Measurements from ENCODE around the gene UGGT2. TPM values are rescaled to one million over a fixed set of nuclear protein-coding genes. Genes with fewer than 3 reads are reported as not detected.
A peak's percentile ranks its signal among the peaks of the same experiment; 100 is the strongest.
"Not testable (repeated sequence)": the region's sequence is repeated elsewhere in the genome, so short reads cannot be mapped to it uniquely, and the experiment has no call there.

The UGGT2 gene
- total RNA-seq, 3 donors from 2014 or later (not counting 1 experiment from before 2014, with no cell fraction given), result 0.63 to 1.4 (median 1.3) TPM

- Histone ChIP-seq H3K4me3 (ENCODE audit: low read length) (no peak overlapping the region), H3K36me3 (ENCODE audit: control insufficient read depth, insufficient read depth, low read length) (peaks cover 56% of the 10 kb centered on the region), H3K27me3 (ENCODE audit: control insufficient read depth, insufficient read depth, low read length) (no peaks in the 10 kb centered on the region), H3K9me3 (ENCODE audit: control insufficient read depth, insufficient read depth, low read length) (no peaks in the 10 kb centered on the region), H3K27ac (ENCODE audit: low read length) (no peak overlapping the region), H3K4me1 (ENCODE audit: control insufficient read depth, insufficient read depth, low read length) (no peaks in the 10 kb centered on the region)
- WGBS (ENCODE audit: insufficient coverage), result 68% methylated on average over 6 of the region's 7 CpGs
- DNase-seq, result no peak
- TF ChIP-seq CTCF (IDR thresholded peaks at IDR 0.05), result no peak
- peak overlapping the region; percentile 50 to 69 for H3K27ac Mint-ChIP-seq
- H3K4me3 Mint-ChIP-seq, result peak overlapping the region; percentile 21
- peaks cover 15 to 19% of the 10 kb centered on the region in 2 donors for H3K4me1 Mint-ChIP-seq
- ATAC-seq, result peak; percentile 64 to 88 (median 76)
- no peaks in the 10 kb centered on the region for H3K27me3 Mint-ChIP-seq (ENCODE audit: low read depth in 2 of 2)
- no peaks in the 10 kb centered on the region for H3K9me3 Mint-ChIP-seq
- peaks cover 20% of the 10 kb centered on the region for H3K36me3 Mint-ChIP-seq
- intact Hi-C loops (cut with micrococcal nuclease), result loop anchor here (10.0 kb wide), 1 partner anchor 116 kb away; the partner anchor contains the start of gene DNAJC3
These were observed 262.0 kb downstream of the UGGT2 start for GRCh38 chr13:95791084-95791722.

DNA sequence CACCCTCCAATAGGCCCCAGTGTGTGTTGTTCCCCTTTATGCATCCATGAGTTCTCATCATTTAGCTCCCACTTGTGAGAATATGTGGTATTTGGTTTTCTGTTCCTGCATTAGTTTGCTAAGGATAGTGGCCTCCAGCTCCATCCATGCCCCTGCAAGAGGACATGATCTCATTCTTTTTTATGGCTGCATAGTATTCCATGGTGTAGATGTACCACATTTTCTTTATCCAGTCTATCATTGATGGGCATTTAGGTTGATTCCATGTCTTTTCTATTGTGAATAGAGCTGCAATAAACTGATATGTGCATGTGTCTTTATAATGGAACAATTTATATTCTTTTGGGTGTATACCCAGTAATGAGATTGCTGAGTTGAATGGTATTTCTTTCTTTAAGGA, 263.9 kb downstream of the UGGT2 start:
- intact Hi-C loops (cut with micrococcal nuclease); H3K4me3 Mint-ChIP-seq; ATAC-seq; H3K27ac ChIP-seq (ENCODE audit: low read length); H3K9me3 ChIP-seq (ENCODE audit: control insufficient read depth, insufficient read depth, low read length); H3K27ac Mint-ChIP-seq; DNase-seq; H3K9me3 Mint-ChIP-seq; H3K27me3 Mint-ChIP-seq (ENCODE audit: low read depth in 2 of 2); H3K27me3 ChIP-seq (ENCODE audit: control insufficient read depth, insufficient read depth, low read length); H3K4me1 ChIP-seq (ENCODE audit: control insufficient read depth, insufficient read depth, low read length); H3K4me3 ChIP-seq (ENCODE audit: low read length): not testable (repeated sequence)
- H3K4me1 Mint-ChIP-seq, result peaks cover 15 to 19% of the 10 kb centered on the region in 2 donors
- H3K36me3 Mint-ChIP-seq, result peaks cover 20% of the 10 kb centered on the region
- H3K36me3 ChIP-seq (ENCODE audit: control insufficient read depth, insufficient read depth, low read length), result peaks cover 58% of the 10 kb centered on the region

GRCh38 chr13:95788100-95788463, 265.1 kb downstream of the UGGT2 start:
- intact Hi-C loops (cut with micrococcal nuclease), result no loop called here
- Mint-ChIP-seq H3K4me3 (no peak overlapping the region), H3K36me3 (peaks cover 20% of the 10 kb centered on the region), H3K4me1 (peaks cover 15 to 20% of the 10 kb centered on the region in 2 donors), H3K27me3 (ENCODE audit: low read depth in 2 of 2) (no peaks in the 10 kb centered on the region), H3K9me3 (no peaks in the 10 kb centered on the region), H3K27ac (no peak overlapping the region)
- Histone ChIP-seq H3K4me3 (ENCODE audit: low read length) (no peak overlapping the region), H3K4me1 (ENCODE audit: control insufficient read depth, insufficient read depth, low read length) (no peaks in the 10 kb centered on the region), H3K27me3 (ENCODE audit: control insufficient read depth, insufficient read depth, low read length) (no peaks in the 10 kb centered on the region), H3K36me3 (ENCODE audit: control insufficient read depth, insufficient read depth, low read length) (peaks cover 50% of the 10 kb centered on the region), H3K9me3 (ENCODE audit: control insufficient read depth, insufficient read depth, low read length) (no peaks in the 10 kb centered on the region), H3K27ac (ENCODE audit: low read length) (no peak overlapping the region)
- no peak for TF ChIP-seq CTCF (IDR thresholded peaks at IDR 0.05)
- ATAC-seq (no peak), DNase-seq (no peak)
- WGBS (ENCODE audit: insufficient coverage), result 100% methylated on average over 1 of the region's 2 CpGs

GRCh38 chr13:95787356-95788099, 265.7 kb downstream of the UGGT2 start:
- no peaks in the 10 kb centered on the region for H3K9me3 ChIP-seq (ENCODE audit: control insufficient read depth, insufficient read depth, low read length)
- no peak overlapping the region for H3K27ac Mint-ChIP-seq

More at GRCh38 chr13:95787356-95788099, 265.7 kb downstream of the UGGT2 start:
- DNase-seq (no peak), ATAC-seq (no peak)
- H3K4me3 Mint-ChIP-seq, result no peak overlapping the region
- no peaks in the 10 kb centered on the region for H3K27me3 ChIP-seq (ENCODE audit: control insufficient read depth, insufficient read depth, low read length)
- peaks cover 15 to 26% of the 10 kb centered on the region in 2 donors for H3K4me1 Mint-ChIP-seq
- intact Hi-C loops (cut with micrococcal nuclease), result no loop called here
- no peak overlapping the region for H3K27ac ChIP-seq (ENCODE audit: low read length)
- H3K4me1 ChIP-seq (ENCODE audit: control insufficient read depth, insufficient read depth, low read length), result no peaks in the 10 kb centered on the region
- no peaks in the 10 kb centered on the region for H3K9me3 Mint-ChIP-seq
- no peak overlapping the region for H3K4me3 ChIP-seq (ENCODE audit: low read length)
- TF ChIP-seq CTCF (IDR thresholded peaks at IDR 0.05), result no peak
- 86% methylated on average over 1 of the region's 1 CpG for WGBS (ENCODE audit: insufficient coverage)
- peaks cover 20% of the 10 kb centered on the region for H3K36me3 Mint-ChIP-seq
- H3K27me3 Mint-ChIP-seq (ENCODE audit: low read depth in 2 of 2), result no peaks in the 10 kb centered on the region
- peaks cover 46% of the 10 kb centered on the region for H3K36me3 ChIP-seq (ENCODE audit: control insufficient read depth, insufficient read depth, low read length)
